GM12801 (cell line): ENCODE measurements around the gene PDE2A.

ENCODE experiments used
- CTCF ChIP-seq: IDR thresholded peaks from one replicate; pipeline ENCODE4 v1.5.1; 2011; ENCODE audit warnings: control low read depth; ENCODE audit not compliant: insufficient read length; ENCODE audit errors: extremely low read depth

PDE2A gene

GRCh38 chr11:72661486-72661885 is 12.7 kb downstream of the PDE2A start:
- no peak for TF ChIP-seq CTCF

- TF ChIP-seq CTCF = no peak
Observed at GRCh38 chr11:72658989-72659640, 15.1 kb downstream of the PDE2A start.

- TF ChIP-seq CTCF = no peak
Observed at GRCh38 chr11:72657411-72658100, 16.7 kb downstream of the PDE2A start.

GRCh38 chr11:72655896-72656464 is 18.2 kb downstream of the PDE2A start:
- no peak for TF ChIP-seq CTCF

- no peak for TF ChIP-seq CTCF
Observed at GRCh38 chr11:72655014-72655413, 19.2 kb downstream of the PDE2A start.

- TF ChIP-seq CTCF = no peak
Observed at GRCh38 chr11:72653649-72654048, 20.6 kb downstream of the PDE2A start.

- no peak for TF ChIP-seq CTCF
Observed at GRCh38 chr11:72652873-72653630, 21.2 kb downstream of the PDE2A start.
